ENCODE data around the gene PLXNA4.

Gene PLXNA4

GRCh38 chr7:132562690-132563089 lies 13.6 kb downstream of the PLXNA4 start:
- no peak for DNase-seq (ENCODE audit: low spot score)

GRCh38 chr7:132561763-132562162 lies 14.5 kb downstream of the PLXNA4 start:
- no peak for DNase-seq (ENCODE audit: low spot score)

- no peak for DNase-seq (ENCODE audit: low spot score)
Observed at GRCh38 chr7:132560825-132561529, 15.3 kb downstream of the PLXNA4 start.

GRCh38 chr7:132560105-132560504 lies 16.2 kb downstream of the PLXNA4 start:
- no peak for DNase-seq (ENCODE audit: low spot score)

GRCh38 chr7:132558815-132559214 lies 17.5 kb downstream of the PLXNA4 start:
- no peak for DNase-seq (ENCODE audit: low spot score)

GRCh38 chr7:132557489-132558044 lies 18.7 kb downstream of the PLXNA4 start:
- peak; percentile 33 for DNase-seq (ENCODE audit: low spot score)

GRCh38 chr7:132554446-132554845 lies 21.8 kb downstream of the PLXNA4 start:
- no peak for DNase-seq (ENCODE audit: low spot score)

GRCh38 chr7:132553031-132553430 lies 23.2 kb downstream of the PLXNA4 start:
- DNase-seq (ENCODE audit: low spot score): no peak

- no peak for DNase-seq (ENCODE audit: low spot score)
Observed at GRCh38 chr7:132551886-132552285, 24.4 kb downstream of the PLXNA4 start.

- no peak for DNase-seq (ENCODE audit: low spot score)
Observed at GRCh38 chr7:132551439-132551838, 24.8 kb downstream of the PLXNA4 start.

GRCh38 chr7:132548489-132549078 lies 27.7 kb downstream of the PLXNA4 start:
- no peak for DNase-seq (ENCODE audit: low spot score)

GRCh38 chr7:132547821-132548220 lies 28.4 kb downstream of the PLXNA4 start:
- DNase-seq (ENCODE audit: low spot score): no peak

GRCh38 chr7:132546366-132547127 lies 29.7 kb downstream of the PLXNA4 start:
- DNase-seq (ENCODE audit: low spot score): no peak

GRCh38 chr7:132545756-132546155 lies 30.5 kb downstream of the PLXNA4 start:
- DNase-seq (ENCODE audit: low spot score): no peak

GRCh38 chr7:132544999-132545398 lies 31.3 kb downstream of the PLXNA4 start:
- no peak for DNase-seq (ENCODE audit: low spot score)

- no peak for DNase-seq (ENCODE audit: low spot score)
Observed at GRCh38 chr7:132544025-132544424, 32.2 kb downstream of the PLXNA4 start.

- DNase-seq (ENCODE audit: low spot score): no peak
Observed at GRCh38 chr7:132542895-132543294, 33.4 kb downstream of the PLXNA4 start.

- no peak for DNase-seq (ENCODE audit: low spot score)
Observed at GRCh38 chr7:132541656-132542055, 34.6 kb downstream of the PLXNA4 start.

GRCh38 chr7:132537456-132538145 lies 38.7 kb downstream of the PLXNA4 start:
- DNase-seq (ENCODE audit: low spot score): no peak

GRCh38 chr7:132536654-132537395 lies 39.4 kb downstream of the PLXNA4 start:
- DNase-seq (ENCODE audit: low spot score): peak; percentile 29

- DNase-seq (ENCODE audit: low spot score): no peak
Observed at GRCh38 chr7:132533916-132534315, 42.4 kb downstream of the PLXNA4 start.

GRCh38 chr7:132532281-132532680 lies 44.0 kb downstream of the PLXNA4 start:
- DNase-seq (ENCODE audit: low spot score): no peak
